Measurements from ENCODE around the gene BACH2. TPM values are rescaled to one million over a fixed set of nuclear protein-coding genes. Genes with fewer than 3 reads are reported as not detected.
A peak's percentile ranks its signal among the peaks of the same experiment; 100 is the strongest.

Gene BACH2
- total RNA-seq, 1 donor, result under 0.01 TPM

- no peak for DNase-seq (ENCODE audit: low read depth)
- H3K4me3 ChIP-seq (ENCODE audit: low read depth, low read length), result no peak overlapping the region
- TF ChIP-seq CTCF (IDR thresholded peaks at IDR 0.05; ENCODE audit: insufficient read depth, low read depth, low read length), result no peak
These were observed 408.5 kb downstream of the BACH2 start for GRCh38 chr6:89888138-89888514.

DNA sequence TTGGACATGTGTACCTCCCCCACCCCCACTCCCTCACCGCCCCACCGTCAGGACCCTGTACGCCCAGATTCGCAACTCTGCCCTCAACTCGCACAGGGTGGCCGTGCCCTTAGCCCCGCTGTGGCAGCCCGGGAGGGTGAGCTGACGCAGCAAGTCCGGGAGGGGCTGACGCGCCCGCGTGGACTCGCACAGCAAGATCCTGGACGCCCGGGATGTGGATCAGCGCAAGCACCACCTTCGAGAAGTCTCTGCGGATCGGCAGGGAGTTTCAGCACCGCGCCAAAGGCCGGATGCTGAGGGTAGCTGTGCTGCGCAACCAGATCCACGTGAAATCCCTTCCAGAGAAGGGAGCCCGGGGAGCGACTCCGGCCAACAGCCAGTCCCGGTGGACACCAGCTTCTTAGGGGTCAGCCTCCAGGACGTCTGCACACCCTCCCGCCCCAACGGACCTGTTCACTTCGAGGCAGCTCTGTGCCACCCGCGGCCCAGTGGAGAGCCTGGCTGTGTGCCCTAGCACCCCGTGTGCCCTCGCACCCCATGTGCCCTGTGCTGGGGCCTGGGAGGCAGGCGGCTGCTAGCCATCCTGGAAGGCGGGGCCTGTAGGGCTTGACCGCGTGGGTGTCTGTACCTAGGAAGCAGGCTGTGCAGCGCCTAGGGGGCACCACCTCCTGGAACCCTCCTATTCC lies 409.0 kb downstream of the BACH2 start:
- no peak overlapping the region for H3K4me3 ChIP-seq (ENCODE audit: low read depth, low read length)
- peak; percentile 8 for DNase-seq (ENCODE audit: low read depth)
- TF ChIP-seq CTCF (IDR thresholded peaks at IDR 0.05; ENCODE audit: insufficient read depth, low read depth, low read length), result no peak

DNA sequence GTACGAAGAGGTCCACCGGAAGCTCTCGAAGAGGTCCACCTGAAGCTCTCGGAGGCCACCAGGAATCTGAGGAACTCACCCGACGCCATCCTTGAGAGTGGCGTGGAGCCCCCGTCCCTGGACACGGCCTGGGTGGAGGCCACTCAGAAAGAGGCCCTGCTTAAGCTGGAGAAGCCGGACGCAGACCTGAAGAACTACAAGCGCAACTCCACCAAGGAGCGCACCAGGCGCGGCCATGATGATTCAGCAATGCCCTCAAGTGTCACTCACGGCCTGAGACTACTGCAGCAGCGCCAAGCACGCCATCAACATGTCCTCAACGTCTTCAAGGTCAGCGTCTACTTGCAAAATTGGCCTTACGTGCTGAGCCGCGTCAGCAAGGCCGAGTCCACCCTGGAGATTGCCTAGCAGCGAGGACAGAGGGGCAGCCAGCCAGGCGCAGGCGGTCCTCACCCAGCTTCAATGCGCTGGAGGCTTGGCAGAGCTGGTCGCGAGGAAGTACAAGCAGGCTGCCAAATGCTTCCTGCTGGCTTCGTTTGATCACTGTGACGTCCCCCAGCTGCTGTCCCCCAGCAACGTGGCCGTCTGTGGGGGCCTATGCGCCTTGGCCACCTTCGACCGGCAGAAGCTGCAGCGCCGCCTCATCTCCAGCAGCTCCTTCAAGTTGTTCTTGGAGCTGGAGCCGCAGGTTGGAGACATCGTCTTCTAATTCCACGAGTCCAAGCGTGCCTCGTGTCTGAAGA lies 410.1 kb downstream of the BACH2 start:
- DNase-seq (ENCODE audit: low read depth), result no peak
- no peak for TF ChIP-seq CTCF (IDR thresholded peaks at IDR 0.05; ENCODE audit: insufficient read depth, low read depth, low read length)
- H3K4me3 ChIP-seq (ENCODE audit: low read depth, low read length), result no peak overlapping the region

Small RNA genes within 50 kb of the gene (small RNA-seq; reads per million reads assigned to genes)
- gene MIR4464 (not detected), gene RF00019 (not detected), gene RN7SKP110 (not detected)

Data from fibroblast of villous mesenchyme (primary cell).